ENCODE measurements around the gene PALS1.

Gene PALS1

GRCh38 chr14:67225523-67225922 is 15.7 kb upstream of the PALS1 start:
- H3K36me3 ChIP-seq (ENCODE audit: low read length) = no peaks in the 10 kb centered on the region
- no peaks in the 10 kb centered on the region for H3F3A ChIP-seq (ENCODE audit: insufficient read depth)
- no peak overlapping the region for H2AFZ ChIP-seq (ENCODE audit: low read depth, low read length, severe bottlenecking)
- no peaks in the 10 kb centered on the region for H3K27me3 ChIP-seq (ENCODE audit: low read length)
- H3K4me3 ChIP-seq (ENCODE audit: insufficient read depth, low read length, poor library complexity, severe bottlenecking) = no peak overlapping the region
- H3K9me3 ChIP-seq (ENCODE audit: insufficient read depth, low read length) = no peaks in the 10 kb centered on the region
- TF ChIP-seq EZH2phosphoT487 (conservative IDR thresholded peaks at IDR 0.05; ENCODE audit: low read length) (no peak), CTCF (IDR thresholded peaks at IDR 0.05; ENCODE audit: insufficient read depth, low read length, poor library complexity, severe bottlenecking) (no peak)
- no peak overlapping the region for H3K9ac ChIP-seq (ENCODE audit: low read length)
- no peaks in the 10 kb centered on the region for H3K79me2 ChIP-seq (ENCODE audit: insufficient read depth, low read length)
- H4K20me1 ChIP-seq (ENCODE audit: low read depth, low read length) = no peaks in the 10 kb centered on the region
- no peak overlapping the region for H3K27ac ChIP-seq (ENCODE audit: low read depth, low read length)
- no peaks in the 10 kb centered on the region for H3K9me2 ChIP-seq (replicated peaks; ENCODE audit: insufficient read depth, low read length)
- H3K4me2 ChIP-seq (ENCODE audit: low read depth, low read length, poor library complexity, severe bottlenecking) = no peak overlapping the region

- no peak for TF ChIP-seq CTCF (IDR thresholded peaks at IDR 0.05; ENCODE audit: insufficient read depth, low read length, poor library complexity, severe bottlenecking)
- no peak for TF ChIP-seq EZH2phosphoT487 (conservative IDR thresholded peaks at IDR 0.05; ENCODE audit: low read length)
- H3K79me2 ChIP-seq (ENCODE audit: insufficient read depth, low read length) = no peaks in the 10 kb centered on the region
- H3K36me3 ChIP-seq (ENCODE audit: low read length) = no peaks in the 10 kb centered on the region
- no peaks in the 10 kb centered on the region for H3K27me3 ChIP-seq (ENCODE audit: low read length)
- H4K20me1 ChIP-seq (ENCODE audit: low read depth, low read length) = no peaks in the 10 kb centered on the region
- no peaks in the 10 kb centered on the region for H3F3A ChIP-seq (ENCODE audit: insufficient read depth)
- H3K9me3 ChIP-seq (ENCODE audit: insufficient read depth, low read length) = no peaks in the 10 kb centered on the region
- no peak overlapping the region for H2AFZ ChIP-seq (ENCODE audit: low read depth, low read length, severe bottlenecking)
- no peaks in the 10 kb centered on the region for H3K9me2 ChIP-seq (replicated peaks; ENCODE audit: insufficient read depth, low read length)
- H3K4me2 ChIP-seq (ENCODE audit: low read depth, low read length, poor library complexity, severe bottlenecking) = peak overlapping the region; percentile 7
- no peak overlapping the region for H3K27ac ChIP-seq (ENCODE audit: low read depth, low read length)
- H3K4me3 ChIP-seq (ENCODE audit: insufficient read depth, low read length, poor library complexity, severe bottlenecking) = no peak overlapping the region
- H3K9ac ChIP-seq (ENCODE audit: low read length) = no peak overlapping the region
These were observed 12.8 kb upstream of the PALS1 start for GRCh38 chr14:67228325-67228984.

- Histone ChIP-seq H4K20me1 (ENCODE audit: low read depth, low read length) (no peaks in the 10 kb centered on the region), H3K79me2 (ENCODE audit: insufficient read depth, low read length) (no peaks in the 10 kb centered on the region), H3K27ac (ENCODE audit: low read depth, low read length) (no peak overlapping the region), H3K36me3 (ENCODE audit: low read length) (no peaks in the 10 kb centered on the region), H3F3A (ENCODE audit: insufficient read depth) (no peaks in the 10 kb centered on the region), H2AFZ (ENCODE audit: low read depth, low read length, severe bottlenecking) (no peak overlapping the region), H3K9ac (ENCODE audit: low read length) (no peak overlapping the region), H3K27me3 (ENCODE audit: low read length) (no peaks in the 10 kb centered on the region), H3K9me3 (ENCODE audit: insufficient read depth, low read length) (no peaks in the 10 kb centered on the region), H3K9me2 (replicated peaks; ENCODE audit: insufficient read depth, low read length) (no peaks in the 10 kb centered on the region), H3K4me3 (ENCODE audit: insufficient read depth, low read length, poor library complexity, severe bottlenecking) (no peak overlapping the region), H3K4me2 (ENCODE audit: low read depth, low read length, poor library complexity, severe bottlenecking) (no peak overlapping the region)
- TF ChIP-seq EZH2phosphoT487 (conservative IDR thresholded peaks at IDR 0.05; ENCODE audit: low read length) (no peak), CTCF (IDR thresholded peaks at IDR 0.05; ENCODE audit: insufficient read depth, low read length, poor library complexity, severe bottlenecking) (no peak)
These were observed 9.2 kb upstream of the PALS1 start for GRCh38 chr14:67232066-67232465.

All from SU-DHL-6 (cell line).